ENCODE data around the gene DAZAP1.

The DAZAP1 gene

DNA sequence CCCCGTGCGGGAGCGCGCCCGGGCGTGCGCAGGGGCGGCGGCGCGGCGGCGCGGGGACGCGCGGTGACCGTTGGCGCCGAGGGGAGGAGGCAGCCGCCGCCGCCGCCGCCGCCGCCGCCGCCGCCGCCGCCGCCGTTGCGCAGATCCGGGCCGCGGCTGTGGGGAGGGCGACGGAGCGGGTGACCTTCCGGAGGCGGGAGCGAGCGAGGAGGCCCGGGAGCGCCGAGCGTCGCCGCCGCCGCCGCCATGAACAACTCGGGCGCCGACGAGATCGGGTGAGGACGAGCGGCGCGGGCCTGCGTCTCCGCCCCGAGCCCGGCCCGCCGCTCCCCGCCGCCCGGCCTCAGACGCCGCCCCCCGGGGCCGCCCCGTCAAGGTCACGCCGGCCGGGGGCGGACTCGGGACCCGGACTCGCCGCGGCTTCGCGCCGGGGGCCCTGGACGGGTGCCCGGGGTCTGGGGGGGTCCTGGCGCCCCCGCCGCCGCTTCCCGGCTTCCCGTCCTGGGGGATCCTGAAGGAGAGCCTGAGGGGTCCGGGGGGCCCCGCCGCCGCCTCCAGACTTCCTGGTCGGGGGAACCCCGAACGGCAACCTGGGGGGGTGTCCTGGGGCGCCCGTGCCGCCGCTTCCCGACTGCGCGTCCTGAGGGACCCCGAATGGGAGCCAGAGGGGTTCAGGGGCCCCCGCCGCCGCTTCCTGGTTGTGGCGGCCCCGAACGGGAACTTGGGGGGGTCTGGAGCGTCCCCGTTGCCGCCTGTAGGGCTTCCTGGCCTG is at the start of gene DAZAP1:
Gene DAZAP1, plus strand, starts transcription at position 59 of the 772 bp plus-strand sequence. Its CDS starts 188 bp downstream, at position 247.
- no peak for DNase-seq

DNA sequence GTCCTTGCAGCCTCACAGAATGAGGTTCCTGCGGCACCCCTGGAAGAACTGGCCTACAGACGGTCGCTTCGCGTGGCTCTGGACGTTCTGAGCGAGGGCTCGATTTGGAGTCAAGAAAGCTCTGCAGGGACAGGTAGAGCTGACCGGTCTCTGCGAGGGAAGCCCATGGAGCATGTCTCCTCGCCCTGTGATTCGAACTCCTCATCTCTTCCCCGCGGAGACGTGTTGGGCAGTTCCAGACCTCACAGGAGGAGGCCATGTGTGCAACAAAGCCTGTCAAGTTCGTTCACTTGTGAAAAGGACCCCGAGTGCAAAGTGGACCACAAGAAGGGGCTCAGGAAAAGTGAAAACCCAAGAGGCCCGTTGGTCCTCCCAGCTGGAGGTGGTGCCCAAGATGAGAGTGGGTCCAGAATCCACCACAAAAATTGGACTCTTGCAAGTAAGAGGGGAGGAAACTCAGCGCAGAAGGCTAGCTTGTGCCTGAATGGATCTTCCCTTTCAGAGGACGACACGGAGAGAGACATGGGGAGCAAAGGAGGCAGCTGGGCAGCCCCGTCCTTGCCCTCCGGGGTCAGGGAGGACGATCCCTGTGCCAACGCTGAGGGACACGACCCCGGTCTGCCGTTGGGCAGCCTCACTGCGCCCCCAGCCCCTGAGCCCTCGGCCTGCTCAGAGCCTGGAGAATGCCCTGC is 47.1 kb upstream of the DAZAP1 start:
- no peak for DNase-seq

- DNase-seq: no peak
Measured at GRCh38 chr19:1360818-1361461, 46.4 kb upstream of the DAZAP1 start.

- DNase-seq: no peak
Measured at GRCh38 chr19:1361601-1362386, 45.6 kb upstream of the DAZAP1 start.

- DNase-seq: no peak
Measured at GRCh38 chr19:1362387-1363257, 44.8 kb upstream of the DAZAP1 start.

- no peak for DNase-seq
Measured at GRCh38 chr19:1363599-1363998, 43.8 kb upstream of the DAZAP1 start.

- peak; percentile 35 for DNase-seq
Measured at GRCh38 chr19:1364070-1364704, 43.2 kb upstream of the DAZAP1 start.

DNA sequence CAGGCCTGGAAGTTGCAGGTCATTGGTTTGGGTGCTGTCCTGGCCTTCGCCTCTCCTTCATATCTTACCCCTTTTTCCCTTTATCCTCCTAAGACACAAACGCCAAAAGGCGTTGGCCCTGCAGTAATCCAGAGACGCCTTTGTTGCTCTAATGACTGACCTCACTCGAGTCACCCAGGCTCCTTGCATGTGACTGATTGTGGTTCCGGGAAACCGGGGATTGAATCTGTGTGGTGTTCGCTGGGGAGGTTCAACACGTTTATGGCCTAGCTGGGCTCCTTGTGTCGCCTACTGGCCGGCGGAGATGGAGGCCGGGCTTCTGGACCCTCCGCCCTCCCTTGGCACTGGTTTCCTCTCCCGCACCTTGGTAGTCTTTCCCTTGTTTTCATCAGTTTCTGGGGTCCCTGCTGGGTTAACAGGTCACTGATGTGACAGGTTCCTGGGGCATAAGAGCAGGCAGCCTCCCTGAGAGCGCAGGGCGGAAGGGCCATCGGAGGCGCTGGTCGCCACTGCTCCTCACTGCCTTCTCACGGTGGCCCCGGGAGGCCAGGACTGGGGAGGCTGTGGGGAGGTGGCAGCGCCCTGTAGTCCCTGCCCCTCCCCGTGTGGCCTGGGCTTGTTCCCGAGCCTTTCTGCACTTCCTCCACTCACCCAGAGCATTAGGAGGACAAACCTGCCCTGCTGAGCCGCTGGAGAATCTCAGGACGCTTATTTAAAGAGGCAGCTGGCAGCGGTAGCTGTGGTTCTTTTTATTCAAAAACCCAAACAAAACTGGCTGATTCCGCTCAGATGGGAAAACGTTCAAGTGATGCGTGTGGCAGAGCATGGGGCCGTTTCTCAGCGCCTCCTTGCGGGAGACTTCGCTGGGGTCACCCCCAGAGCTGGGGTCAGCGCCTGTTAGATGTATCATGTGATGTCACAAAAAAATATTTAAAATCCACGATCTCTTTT is 41.8 kb upstream of the DAZAP1 start:
- no peak for DNase-seq

- no peak for DNase-seq
Measured at GRCh38 chr19:1366296-1366695, 41.1 kb upstream of the DAZAP1 start.

- no peak for DNase-seq
Measured at GRCh38 chr19:1366899-1367870, 40.2 kb upstream of the DAZAP1 start.

DNA sequence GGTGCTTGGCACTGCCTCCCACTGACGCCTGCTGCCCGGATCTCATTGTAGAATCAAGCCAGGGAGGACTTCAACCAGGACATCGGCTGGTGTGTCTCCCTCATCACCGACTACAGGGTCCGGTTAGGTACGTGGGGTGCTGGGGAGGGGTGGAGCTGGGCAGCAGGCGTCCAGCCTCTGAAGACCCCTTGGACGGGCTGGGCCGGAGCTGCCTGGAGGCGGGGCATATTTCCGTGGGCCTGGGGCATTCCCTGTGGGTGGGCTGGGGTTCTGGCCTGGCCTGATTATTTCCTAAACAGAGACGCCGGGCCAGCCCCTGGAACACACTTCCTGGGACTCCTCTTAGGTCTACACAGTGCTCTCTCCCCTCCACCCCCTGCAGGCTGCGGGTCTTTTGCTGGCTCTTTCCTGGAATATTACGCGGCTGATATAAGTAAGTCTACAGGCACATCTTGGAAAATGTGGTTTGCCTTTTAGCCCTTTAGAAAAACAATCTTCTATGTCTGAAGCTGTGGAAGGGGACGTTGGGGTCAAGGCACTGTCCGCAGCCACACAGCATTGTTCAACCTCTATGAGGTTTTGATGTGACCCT is 38.1 kb upstream of the DAZAP1 start:
- no peak for DNase-seq

- DNase-seq: no peak
Measured at GRCh38 chr19:1370579-1371361, 36.6 kb upstream of the DAZAP1 start.

DNA sequence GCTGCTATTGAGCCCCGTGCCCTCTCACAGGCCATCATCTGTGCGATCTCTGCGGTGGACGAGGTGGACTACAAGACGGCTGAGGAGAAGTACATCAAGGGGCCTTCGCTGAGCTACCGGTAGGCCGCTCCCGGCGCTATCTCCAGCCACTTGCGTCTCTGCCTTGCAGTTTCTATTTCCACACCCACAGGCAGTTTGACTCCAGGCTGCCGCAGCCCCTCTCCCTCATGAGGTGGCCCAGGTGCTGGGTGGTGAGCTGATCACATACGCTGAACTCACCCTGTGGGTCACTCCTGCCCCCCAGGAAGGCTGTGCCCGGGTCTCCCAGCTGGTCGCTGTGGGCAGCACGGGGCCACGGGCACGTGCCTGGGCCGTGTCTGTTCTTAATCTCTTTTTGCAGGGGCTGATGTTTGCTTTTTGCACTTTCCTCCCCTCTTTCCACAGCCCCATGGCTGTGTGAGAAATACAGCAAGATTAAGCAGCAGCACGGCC is 34.3 kb upstream of the DAZAP1 start:
- no peak for DNase-seq

DNA sequence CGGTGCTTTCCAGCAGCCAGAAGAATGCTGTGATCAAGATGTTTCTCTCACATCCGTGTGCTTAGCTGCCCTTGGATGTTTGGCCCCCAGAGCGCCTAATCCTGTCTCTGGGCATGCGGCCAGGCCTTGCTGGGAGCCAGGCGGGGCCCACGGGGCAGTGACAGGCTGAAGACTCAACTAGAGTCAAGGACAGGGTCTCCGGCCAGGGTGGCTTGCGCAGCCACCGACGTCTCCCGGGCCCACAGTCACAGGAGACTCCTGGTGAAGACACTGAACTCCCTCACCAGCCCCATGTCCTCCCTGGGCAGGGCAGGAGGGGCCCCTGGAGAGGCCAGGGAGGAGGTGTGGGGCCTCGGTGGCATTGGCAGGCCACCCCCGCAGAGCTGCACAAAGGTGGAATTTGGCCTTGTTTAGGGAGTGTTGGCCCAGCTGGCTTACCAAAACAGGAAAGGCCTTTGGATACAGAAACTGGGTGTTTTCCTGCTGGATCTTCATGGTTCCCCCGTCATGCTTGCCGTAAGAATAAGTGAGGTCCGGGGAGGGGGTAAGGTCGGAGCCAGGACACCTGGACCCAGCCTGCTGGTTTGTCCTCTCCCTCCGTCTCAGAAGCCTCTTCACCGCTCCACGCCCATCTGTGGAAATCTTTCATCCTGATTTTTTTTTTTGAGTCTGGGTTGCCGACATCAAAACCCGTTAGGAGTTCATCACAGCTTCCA is 33.7 kb upstream of the DAZAP1 start:
- DNase-seq: no peak

- DNase-seq: no peak
Measured at GRCh38 chr19:1374250-1374577, 33.2 kb upstream of the DAZAP1 start.

GRCh38 chr19:1376415-1376805 is 31.0 kb upstream of the DAZAP1 start:
- DNase-seq: no peak

Data from activated T-cell treated with anti-CD3 and anti-CD28 coated beads, Interleukin-2, amount 50 U/mL, for 1 hour (primary cell).